GM12801 (cell line): ENCODE measurements around the gene CCDC175.

Source experiments
- TF ChIP-seq, protein P1 (sequence below): IDR thresholded peaks from one replicate; pipeline ENCODE4 v1.5.1; 2011; ENCODE audit warnings: control low read depth; ENCODE audit not compliant: insufficient read length; ENCODE audit errors: extremely low read depth

The CCDC175 gene

DNA sequence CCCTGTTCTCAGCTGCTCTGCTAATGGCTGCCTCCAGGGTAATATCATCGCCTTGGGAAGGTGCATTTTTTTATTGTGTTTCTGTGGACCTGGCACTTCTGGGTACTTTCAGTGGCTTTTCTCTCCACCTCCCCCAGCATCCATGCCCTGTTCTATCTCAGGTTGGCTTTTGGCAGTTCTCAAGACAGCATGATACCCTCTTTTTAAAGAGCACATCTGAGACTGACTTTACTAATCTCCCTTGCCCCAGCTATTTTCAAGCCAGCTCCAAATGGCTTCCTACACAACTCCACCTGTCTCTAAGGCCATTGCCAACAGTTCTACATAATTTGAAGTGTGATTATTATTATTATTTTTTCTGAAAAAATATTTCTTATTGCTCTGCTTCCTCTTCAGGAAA, 39.1 kb downstream of the CCDC175 start:
- TF ChIP-seq, protein P1, sequence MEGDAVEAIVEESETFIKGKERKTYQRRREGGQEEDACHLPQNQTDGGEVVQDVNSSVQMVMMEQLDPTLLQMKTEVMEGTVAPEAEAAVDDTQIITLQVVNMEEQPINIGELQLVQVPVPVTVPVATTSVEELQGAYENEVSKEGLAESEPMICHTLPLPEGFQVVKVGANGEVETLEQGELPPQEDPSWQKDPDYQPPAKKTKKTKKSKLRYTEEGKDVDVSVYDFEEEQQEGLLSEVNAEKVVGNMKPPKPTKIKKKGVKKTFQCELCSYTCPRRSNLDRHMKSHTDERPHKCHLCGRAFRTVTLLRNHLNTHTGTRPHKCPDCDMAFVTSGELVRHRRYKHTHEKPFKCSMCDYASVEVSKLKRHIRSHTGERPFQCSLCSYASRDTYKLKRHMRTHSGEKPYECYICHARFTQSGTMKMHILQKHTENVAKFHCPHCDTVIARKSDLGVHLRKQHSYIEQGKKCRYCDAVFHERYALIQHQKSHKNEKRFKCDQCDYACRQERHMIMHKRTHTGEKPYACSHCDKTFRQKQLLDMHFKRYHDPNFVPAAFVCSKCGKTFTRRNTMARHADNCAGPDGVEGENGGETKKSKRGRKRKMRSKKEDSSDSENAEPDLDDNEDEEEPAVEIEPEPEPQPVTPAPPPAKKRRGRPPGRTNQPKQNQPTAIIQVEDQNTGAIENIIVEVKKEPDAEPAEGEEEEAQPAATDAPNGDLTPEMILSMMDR = no peak

DNA sequence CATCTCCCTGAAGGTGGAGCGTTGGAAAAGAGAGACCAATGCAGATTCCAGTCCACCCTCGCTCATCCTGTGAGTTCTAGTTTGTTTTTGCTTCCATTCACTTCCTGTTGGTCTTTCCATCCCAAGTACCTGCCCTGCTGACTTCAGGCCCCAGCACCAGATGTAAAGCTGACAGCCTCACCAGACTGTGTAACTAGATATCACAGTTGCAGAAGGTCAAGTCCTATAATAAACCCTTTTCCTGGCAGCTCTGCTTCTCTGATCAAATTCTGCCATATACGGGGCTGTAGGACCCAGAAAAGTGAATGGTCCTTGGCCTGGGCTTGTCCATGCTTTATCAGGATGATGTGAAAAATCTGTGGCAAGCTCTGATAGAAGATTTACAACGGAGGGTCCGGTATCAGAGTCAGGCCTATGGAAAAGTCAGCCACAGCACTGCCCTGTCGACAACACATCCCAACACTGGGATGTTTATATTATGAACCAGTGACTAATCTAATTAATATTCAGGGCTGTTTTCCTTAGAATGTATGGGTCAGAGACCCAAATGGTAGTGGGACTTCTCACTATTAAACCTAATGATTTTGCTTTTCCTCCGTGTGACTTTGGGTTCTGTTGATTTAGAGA, 42.1 kb downstream of the CCDC175 start:
- TF ChIP-seq, protein P1 = no peak

DNA sequence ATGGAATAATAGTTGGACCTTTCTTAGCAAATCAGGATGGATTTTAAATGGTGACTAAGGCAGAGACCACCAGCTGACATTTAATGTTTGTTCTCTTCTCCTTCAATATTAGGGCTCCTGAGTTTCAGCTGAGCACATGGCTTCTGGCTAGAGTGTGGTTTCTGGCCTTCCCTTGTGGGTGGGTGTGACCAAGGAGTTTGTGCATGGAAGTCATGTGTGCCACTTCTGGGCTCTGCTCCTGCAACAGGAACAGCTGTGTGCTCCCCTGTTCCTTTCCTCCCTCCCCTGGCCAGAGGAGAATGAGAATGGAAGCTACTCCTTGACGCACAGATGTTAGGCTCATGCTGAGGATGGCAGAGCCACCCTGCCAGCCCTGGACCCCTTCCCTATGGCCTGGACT, 44.2 kb downstream of the CCDC175 start:
- TF ChIP-seq, protein P1 = no peak

DNA sequence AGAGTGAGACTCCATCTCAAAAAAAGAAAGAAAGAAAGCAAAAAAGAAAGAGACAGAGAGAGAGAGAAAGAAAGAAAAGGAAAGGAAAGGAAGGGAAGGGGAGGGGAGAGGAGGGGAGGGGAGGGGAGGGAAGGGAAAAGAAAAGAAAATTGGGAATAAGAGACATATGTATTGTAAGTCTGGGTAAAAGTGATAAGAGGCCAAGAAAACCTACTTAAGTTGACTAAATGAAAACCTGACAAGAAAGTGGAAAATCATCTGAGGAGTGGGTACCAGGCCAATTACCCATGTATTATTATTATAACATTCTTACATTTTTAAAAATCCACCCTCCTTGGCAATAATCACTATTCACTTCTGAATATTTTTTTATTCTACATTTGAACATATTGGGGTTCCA, 46.3 kb downstream of the CCDC175 start:
- TF ChIP-seq, protein P1 = no peak

DNA sequence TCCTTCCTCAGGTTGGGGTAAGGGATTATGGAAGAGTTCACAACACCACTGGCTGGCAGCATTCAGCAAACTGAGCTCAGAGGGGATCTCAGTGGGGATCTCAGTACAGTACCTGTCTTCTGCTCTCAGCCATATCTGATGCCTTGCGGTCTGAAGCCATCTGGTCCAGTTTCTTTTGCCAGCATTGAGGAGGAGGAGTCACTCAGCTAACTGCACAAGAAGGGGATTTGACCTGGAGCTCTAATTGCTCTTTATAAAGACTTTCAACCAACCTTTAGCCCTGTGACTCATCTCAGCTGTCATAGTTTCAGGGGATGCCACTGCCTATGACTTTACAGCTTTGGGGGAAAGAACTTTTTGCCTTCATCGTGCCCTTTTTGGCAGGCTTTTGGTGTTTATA, 47.4 kb downstream of the CCDC175 start:
- TF ChIP-seq, protein P1 = no peak

DNA sequence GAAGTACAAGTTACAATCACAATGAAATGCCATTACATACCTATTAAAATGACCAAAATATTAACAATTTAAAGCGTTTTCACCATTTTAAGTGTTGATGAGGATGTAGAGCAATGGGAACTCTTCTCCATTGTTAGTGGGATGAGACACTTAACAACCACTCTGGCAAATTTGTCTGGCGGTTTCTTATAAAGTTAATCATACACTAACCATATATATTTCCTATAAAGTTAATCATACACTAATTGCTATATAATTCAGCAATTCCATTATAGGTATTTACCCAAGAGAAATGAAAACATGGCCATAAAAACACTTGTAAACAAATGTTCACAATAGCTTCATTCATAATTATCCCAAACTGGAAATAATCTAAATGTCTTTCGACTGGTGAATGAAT, 56.4 kb downstream of the CCDC175 start:
- TF ChIP-seq, protein P1 = no peak

DNA sequence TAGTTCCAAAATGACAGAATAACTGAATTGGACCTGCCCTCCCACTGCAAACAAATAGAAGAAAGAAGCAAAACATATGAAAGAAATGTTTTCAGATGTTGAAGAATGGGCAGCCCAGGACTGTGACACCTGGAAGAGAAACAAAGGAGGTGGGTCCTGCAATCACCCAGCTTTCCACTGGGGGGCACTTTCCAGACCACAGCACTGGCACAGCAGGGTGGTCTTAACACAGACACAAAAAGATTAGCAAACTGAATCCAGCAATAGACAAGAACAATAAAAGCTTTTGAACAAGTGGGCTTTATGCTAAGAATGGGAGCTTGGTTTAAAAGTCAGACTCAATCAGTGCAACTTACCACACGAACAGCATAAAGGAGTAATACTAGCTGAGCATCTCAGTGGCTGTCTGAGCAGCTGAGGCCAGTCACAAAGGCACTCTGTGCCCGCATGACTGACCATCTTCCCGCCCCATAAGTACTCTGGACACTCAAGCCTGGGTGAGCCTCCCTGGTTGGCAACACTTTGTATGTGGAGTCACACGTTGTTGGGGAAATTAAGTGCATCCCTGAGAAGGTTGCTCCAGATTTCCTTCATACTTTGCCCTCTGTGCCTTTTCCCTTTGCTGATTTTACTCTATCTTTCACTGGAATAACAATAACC, 64.6 kb downstream of the CCDC175 start:
- TF ChIP-seq, protein P1 = no peak
